NCI-H2107 treated with DMSO at 0.1 percent for 48 hours (cell line): ENCODE measurements around the gene PANK1.
"Not testable (repeated sequence)": the region's sequence is repeated elsewhere in the genome, so short reads cannot be mapped to it uniquely, and the experiment has no call there.

Experiments
- DNase-seq: peaks from one replicate; lab custom pipeline; 2025; ENCODE audit not compliant: unreplicated experiment; lab: John Stamatoyannopoulos, UW

The PANK1 gene

GRCh38 chr10:89576022-89576421, 69.0 kb downstream of the PANK1 start:
- DNase-seq, result no peak

GRCh38 chr10:89575031-89575430, 70.0 kb downstream of the PANK1 start:
- no peak for DNase-seq

GRCh38 chr10:89574368-89574767, 70.7 kb downstream of the PANK1 start:
- DNase-seq, result no peak

- DNase-seq, result no peak
These were observed 77.3 kb downstream of the PANK1 start for GRCh38 chr10:89567576-89568245.

- no peak for DNase-seq
These were observed 78.0 kb downstream of the PANK1 start for GRCh38 chr10:89566992-89567391.

GRCh38 chr10:89566095-89566950, 78.7 kb downstream of the PANK1 start:
- DNase-seq, result no peak

GRCh38 chr10:89565180-89565579, 79.9 kb downstream of the PANK1 start:
- DNase-seq, result no peak

GRCh38 chr10:89563861-89564478, 81.1 kb downstream of the PANK1 start:
- peak; percentile 17 for DNase-seq

- DNase-seq, result no peak
These were observed 81.7 kb downstream of the PANK1 start for GRCh38 chr10:89563311-89563710.

- no peak for DNase-seq
These were observed 88.4 kb downstream of the PANK1 start for GRCh38 chr10:89556600-89556999.

GRCh38 chr10:89555688-89556445, 89.2 kb downstream of the PANK1 start:
- DNase-seq, result no peak

- no peak for DNase-seq
These were observed 90.6 kb downstream of the PANK1 start for GRCh38 chr10:89554433-89554832.

GRCh38 chr10:89553064-89553734, 91.8 kb downstream of the PANK1 start:
- DNase-seq, result no peak

- no peak for DNase-seq
These were observed 92.8 kb downstream of the PANK1 start for GRCh38 chr10:89552213-89552612.

- DNase-seq, result no peak
These were observed 94.5 kb downstream of the PANK1 start for GRCh38 chr10:89550509-89550908.

GRCh38 chr10:89549510-89549909, 95.5 kb downstream of the PANK1 start:
- DNase-seq, result no peak

GRCh38 chr10:89548673-89549072, 96.4 kb downstream of the PANK1 start:
- DNase-seq, result no peak

GRCh38 chr10:89547853-89548513, 97.1 kb downstream of the PANK1 start:
- no peak for DNase-seq

- DNase-seq, result not testable (repeated sequence)
These were observed 98.4 kb downstream of the PANK1 start for GRCh38 chr10:89546651-89547050.

- no peak for DNase-seq
These were observed 101.2 kb downstream of the PANK1 start for GRCh38 chr10:89543841-89544240.
